Large intestine (tissue), 3 donors: ENCODE measurements around the gene CSE1L. TPM values are rescaled to one million over a fixed set of nuclear protein-coding genes. Genes with fewer than 3 reads are reported as not detected.
A peak's percentile ranks its signal among the peaks of the same experiment; 100 is the strongest.

Experiments used
- DNase-seq, 2 donors: peaks; one replicate each; pipeline versions ENCODE4 v3.0.0 to v3.0.0-alpha.2; 2013
- H3K27ac ChIP-seq: one replicate; pipeline ENCODE4 v1.5.1; 2013; ENCODE audit warnings: low read length
- H3K27me3 ChIP-seq: 2 replicates; pipeline ENCODE4 v1.6.1; 2013; ENCODE audit warnings: low read length; ENCODE audit not compliant: control insufficient read depth, insufficient read depth
- H3K36me3 ChIP-seq: 2 replicates; pipeline ENCODE4 v1.6.1; 2013; ENCODE audit warnings: low read length; ENCODE audit not compliant: control insufficient read depth, insufficient read depth
- H3K4me1 ChIP-seq: one replicate; pipeline ENCODE4 v1.6.1; 2013; ENCODE audit warnings: low read length; ENCODE audit not compliant: control insufficient read depth, insufficient read depth
- H3K4me3 ChIP-seq: one replicate; pipeline ENCODE4 v1.5.1; 2013; ENCODE audit warnings: low read length
- H3K9me3 ChIP-seq: one replicate; pipeline ENCODE4 v1.6.1; 2013; ENCODE audit warnings: mild to moderate bottlenecking, low read depth, low read length, moderate library complexity; ENCODE audit not compliant: control insufficient read depth
- WGBS: methylation state at CpG from one replicate; pipeline ENCODE4 v1.1.5; 2013; ENCODE audit warnings: low lambda C conversion rate; ENCODE audit not compliant: insufficient coverage; 5-methylcytosine and 5-hydroxymethylcytosine counted together
- polyA plus RNA-seq: library from polyadenylated mRNA; unstranded; fragments of 120-200 nt; gene quantifications from one replicate; pipeline ENCODE4 v1.2.1, GENCODE V29; 2013

CSE1L gene
- polyA plus RNA-seq, 1 donor, result 52.2 TPM

- Histone ChIP-seq H3K4me3 (no peak overlapping the region), H3K36me3 (peaks cover 73% of the 10 kb centered on the region), H3K27me3 (no peaks in the 10 kb centered on the region), H3K9me3 (no peaks in the 10 kb centered on the region), H3K4me1 (no peaks in the 10 kb centered on the region), H3K27ac (no peak overlapping the region)
- no CpG with 5 or more reads among the region's 2 CpGs for WGBS
- no peak for DNase-seq
Measured at GRCh38 chr20:49028684-49029083, 17.4 kb upstream of the CSE1L start.

GRCh38 chr20:49029203-49029602 is 16.9 kb upstream of the CSE1L start:
- Histone ChIP-seq H3K9me3 (no peaks in the 10 kb centered on the region), H3K36me3 (peaks cover 70% of the 10 kb centered on the region)
- no CpG with 5 or more reads among the region's 1 CpG for WGBS

DNA sequence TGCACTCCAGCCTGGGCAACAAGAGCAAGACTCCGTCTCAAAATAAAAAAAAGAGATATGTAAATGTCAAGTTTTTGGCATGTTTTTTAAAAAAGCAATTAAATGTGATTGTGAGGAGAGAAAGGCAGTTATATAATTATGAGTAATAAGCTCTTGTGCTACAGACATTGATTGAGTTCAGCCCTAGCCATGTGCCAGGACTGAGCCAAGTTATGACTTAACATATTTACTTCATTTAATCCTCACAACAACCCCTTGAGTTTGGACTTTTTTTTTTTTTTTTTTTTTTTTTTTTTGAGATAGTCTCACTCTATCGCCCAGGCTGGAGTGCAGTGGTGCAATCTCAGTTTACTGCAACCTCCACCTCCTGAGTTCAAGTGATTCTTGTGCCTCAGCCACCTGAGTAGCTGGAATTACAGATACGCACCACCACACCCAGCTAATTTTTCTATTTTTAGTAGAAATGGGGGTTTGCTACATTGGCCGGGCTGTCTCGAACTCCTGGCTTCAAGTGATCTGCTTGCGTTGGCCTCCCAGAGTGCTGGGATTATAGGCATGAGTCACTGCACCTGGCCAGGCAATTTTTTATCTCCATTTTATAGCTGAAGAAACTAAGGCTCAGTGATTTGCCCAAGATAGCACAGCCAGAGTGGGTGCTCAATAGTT is 15.0 kb upstream of the CSE1L start:
- no peak overlapping the region for H3K27ac ChIP-seq
- H3K4me1 ChIP-seq, result no peaks in the 10 kb centered on the region
- peaks cover 63% of the 10 kb centered on the region for H3K36me3 ChIP-seq
- no peaks in the 10 kb centered on the region for H3K9me3 ChIP-seq
- H3K4me3 ChIP-seq, result no peak overlapping the region
- DNase-seq, result no peak
- no CpG with 5 or more reads among the region's 6 CpGs for WGBS
- no peaks in the 10 kb centered on the region for H3K27me3 ChIP-seq

More at GRCh38 chr20:49029203-49029602, 16.9 kb upstream of the CSE1L start:
- Histone ChIP-seq H3K27me3 (no peaks in the 10 kb centered on the region), H3K4me3 (no peak overlapping the region), H3K4me1 (no peaks in the 10 kb centered on the region), H3K27ac (no peak overlapping the region)
- DNase-seq, result no peak

DNA sequence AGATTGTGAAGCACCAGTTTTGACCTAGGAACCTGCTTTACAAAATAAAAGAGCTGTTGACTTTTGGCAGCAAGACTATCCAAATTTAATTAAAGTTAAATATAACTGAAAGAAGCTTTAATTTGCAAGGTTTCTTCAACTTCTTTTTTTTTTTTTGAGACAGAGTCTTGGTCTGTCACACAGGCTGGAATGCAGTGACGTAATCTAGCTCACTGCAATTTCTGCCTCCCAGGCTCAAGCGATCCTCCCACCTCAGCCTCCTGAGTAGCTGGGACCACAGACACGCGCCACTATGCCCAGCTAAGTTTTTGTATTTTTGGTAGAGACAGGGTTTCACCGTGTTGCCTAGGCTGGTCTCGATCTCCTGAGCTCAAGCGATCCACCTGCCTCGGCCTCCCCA is 13.7 kb upstream of the CSE1L start:
- Histone ChIP-seq H3K4me1 (no peaks in the 10 kb centered on the region), H3K4me3 (no peak overlapping the region), H3K9me3 (no peaks in the 10 kb centered on the region), H3K27me3 (no peaks in the 10 kb centered on the region), H3K27ac (no peak overlapping the region), H3K36me3 (peaks cover 58% of the 10 kb centered on the region)
- DNase-seq, result no peak
- no CpG with 5 or more reads among the region's 8 CpGs for WGBS

- Histone ChIP-seq H3K4me3 (no peak overlapping the region), H3K27ac (no peak overlapping the region), H3K4me1 (no peaks in the 10 kb centered on the region), H3K36me3 (peaks cover 48% of the 10 kb centered on the region), H3K9me3 (no peaks in the 10 kb centered on the region), H3K27me3 (no peaks in the 10 kb centered on the region)
- no peak for DNase-seq
- no CpG with 5 or more reads among the region's 7 CpGs for WGBS
Measured at GRCh38 chr20:49034070-49034732, 11.9 kb upstream of the CSE1L start.

DNA sequence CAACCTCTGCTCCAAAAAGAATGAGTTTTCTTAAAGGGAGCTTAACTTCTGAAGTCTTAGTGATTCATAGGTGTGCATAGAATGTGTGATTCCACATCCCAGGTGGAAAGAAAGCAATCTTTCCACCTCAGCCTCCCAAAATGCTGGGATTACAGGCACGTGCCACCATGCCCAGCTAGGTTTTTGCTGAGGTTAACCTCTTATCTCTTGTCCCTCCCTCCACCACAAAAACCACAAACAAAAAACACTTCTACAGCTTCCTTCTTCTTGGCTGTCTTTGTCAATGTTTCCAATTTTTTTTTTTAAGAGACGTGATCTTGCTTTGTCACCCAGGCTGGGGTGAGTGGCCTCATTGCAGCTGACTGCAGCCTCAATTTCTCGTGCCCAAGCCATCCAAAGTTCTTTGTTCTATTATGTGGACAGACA is 8.1 kb upstream of the CSE1L start:
- Histone ChIP-seq H3K4me3 (no peak overlapping the region), H3K4me1 (no peaks in the 10 kb centered on the region), H3K36me3 (peaks cover 24% of the 10 kb centered on the region), H3K27me3 (no peaks in the 10 kb centered on the region), H3K9me3 (no peaks in the 10 kb centered on the region), H3K27ac (no peak overlapping the region)
- WGBS, result 80% methylated on average over 1 of the region's 3 CpGs
- no peak for DNase-seq

GRCh38 chr20:49039854-49040253 is 6.3 kb upstream of the CSE1L start:
- H3K36me3 ChIP-seq, result peaks cover 12% of the 10 kb centered on the region
- no peaks in the 10 kb centered on the region for H3K27me3 ChIP-seq
- 100% methylated on average over 1 of the region's 5 CpGs for WGBS

GRCh38 chr20:49043000-49043399 is 3.1 kb upstream of the CSE1L start:
- no peak overlapping the region for H3K4me3 ChIP-seq
- H3K9me3 ChIP-seq, result no peaks in the 10 kb centered on the region
- DNase-seq, result no peak
- peaks cover 3% of the 10 kb centered on the region for H3K36me3 ChIP-seq
- peaks cover 3% of the 10 kb centered on the region for H3K4me1 ChIP-seq
- no peaks in the 10 kb centered on the region for H3K27me3 ChIP-seq
- no peak overlapping the region for H3K27ac ChIP-seq
- no CpG with 5 or more reads among the region's 5 CpGs for WGBS

More at GRCh38 chr20:49039854-49040253, 6.3 kb upstream of the CSE1L start:
- Histone ChIP-seq H3K9me3 (no peaks in the 10 kb centered on the region), H3K4me1 (no peaks in the 10 kb centered on the region), H3K4me3 (no peak overlapping the region), H3K27ac (no peak overlapping the region)
- DNase-seq, result no peak

DNA sequence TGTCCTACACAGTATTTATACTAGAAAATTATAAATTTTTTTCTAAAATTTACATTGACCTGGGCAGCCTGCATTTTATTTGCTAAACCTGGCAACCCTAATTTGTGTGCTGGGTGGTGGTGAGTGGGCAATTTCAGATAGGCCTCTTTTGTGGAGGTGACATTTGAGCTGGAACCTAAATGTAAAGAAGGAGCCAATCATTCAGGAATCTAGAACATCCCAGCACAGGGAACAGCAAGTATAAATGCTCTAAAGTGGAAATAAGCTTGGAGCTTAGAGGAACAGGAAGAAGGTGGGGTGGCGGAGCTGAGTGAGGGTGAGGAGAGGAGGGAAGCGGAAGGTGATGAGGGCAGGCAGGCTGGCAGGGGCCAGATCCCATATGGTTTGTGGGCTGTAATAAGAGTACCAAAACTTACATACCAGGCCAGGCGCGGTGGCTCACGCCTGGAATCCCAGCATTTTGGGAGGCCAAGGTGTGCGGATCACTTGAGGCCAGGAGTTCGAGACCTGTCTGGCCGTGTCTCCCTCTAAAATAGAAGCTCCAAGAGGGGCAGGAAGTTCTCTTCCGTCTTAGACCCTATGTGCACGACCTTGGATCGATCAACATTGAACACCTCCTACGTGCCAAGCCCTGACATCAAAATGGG is 549 bp upstream of the CSE1L start:
- no peaks in the 10 kb centered on the region for H3K27me3 ChIP-seq
- no peaks in the 10 kb centered on the region for H3K9me3 ChIP-seq
- no CpG with 5 or more reads among the region's 12 CpGs for WGBS
- H3K4me3 ChIP-seq, result peak overlapping the region; percentile 93
- no peak for DNase-seq
- no peaks in the 10 kb centered on the region for H3K36me3 ChIP-seq
- H3K27ac ChIP-seq, result peak overlapping the region; percentile 90
- peaks cover 3% of the 10 kb centered on the region for H3K4me1 ChIP-seq

GRCh38 chr20:49052334-49052733 is 6.2 kb downstream of the CSE1L start:
- Histone ChIP-seq H3K9me3 (no peaks in the 10 kb centered on the region), H3K27ac (no peak overlapping the region), H3K36me3 (peaks cover under 1% of the 10 kb centered on the region), H3K4me1 (peaks cover 9% of the 10 kb centered on the region), H3K4me3 (no peak overlapping the region), H3K27me3 (no peaks in the 10 kb centered on the region)
- 100% methylated on average over 1 of the region's 1 CpG for WGBS
- DNase-seq, result no peak
